AG09309 (cell line): ENCODE data around the gene TRPV2.

Experiments used
- DNase-seq: peaks from one replicate; pipeline ENCODE4 v3.0.0-alpha.2; 2010; ENCODE audit warnings: low read depth
- H3K4me3 ChIP-seq: 2 replicates; pipeline ENCODE4 v1.5.1; 2011; ENCODE audit warnings: mild to moderate bottlenecking, low read depth, low read length, moderate library complexity; ENCODE audit not compliant: control insufficient read depth
- TF ChIP-seq, protein P1 (sequence below): IDR thresholded peaks from 2 replicates; pipeline ENCODE4 v1.5.1; 2011; ENCODE audit warnings: mild to moderate bottlenecking, low read depth, low read length, inconsistent platforms; ENCODE audit not compliant: insufficient read depth, control insufficient read depth; ENCODE audit errors: missing control alignments

TRPV2 gene

DNA sequence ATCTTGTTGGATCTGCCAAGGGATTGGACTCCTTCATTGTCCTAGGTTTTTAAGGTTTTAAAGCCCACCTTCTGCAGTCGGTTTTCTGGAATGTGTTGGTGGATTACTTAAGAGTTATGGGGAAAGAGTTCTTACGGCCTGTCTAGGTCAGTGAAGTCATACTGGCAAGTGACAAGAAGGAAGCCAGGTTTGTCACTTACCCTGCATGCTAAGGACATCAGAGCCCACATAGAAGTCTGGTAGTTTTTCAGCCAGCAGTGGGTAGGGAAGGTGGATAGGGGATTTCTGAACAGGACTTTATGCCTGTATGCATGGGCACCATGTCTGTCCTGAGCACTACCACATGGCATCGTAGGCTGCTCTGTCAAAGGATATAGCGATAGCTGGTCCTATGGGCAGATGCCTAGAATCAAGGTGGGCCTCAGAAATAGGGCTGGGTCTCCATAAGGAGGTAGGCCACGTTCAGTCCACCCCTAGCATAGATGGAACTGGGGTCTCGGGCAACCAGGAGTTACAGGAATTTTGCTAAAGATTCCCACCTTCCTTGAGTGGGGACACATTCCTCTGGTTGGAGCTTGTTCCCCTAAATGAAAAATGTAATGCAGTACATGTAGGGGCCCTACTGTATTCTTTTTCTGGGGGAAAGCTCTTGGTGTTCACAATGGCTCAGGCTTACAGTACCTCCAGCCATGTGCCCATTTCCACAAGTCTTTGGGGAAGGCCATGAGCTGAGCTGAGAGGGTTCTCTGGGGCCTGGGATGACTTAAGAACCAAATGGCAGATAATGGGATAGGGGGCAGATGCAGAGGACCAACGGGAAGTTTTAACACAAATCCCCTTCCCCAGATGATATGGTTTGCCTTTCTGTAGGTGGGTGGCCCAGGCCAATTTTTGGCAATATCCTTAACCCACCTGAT, 27.5 kb downstream of the TRPV2 start:
- H3K4me3 ChIP-seq: no peak overlapping the region
- DNase-seq: no peak
- TF ChIP-seq, protein P1, sequence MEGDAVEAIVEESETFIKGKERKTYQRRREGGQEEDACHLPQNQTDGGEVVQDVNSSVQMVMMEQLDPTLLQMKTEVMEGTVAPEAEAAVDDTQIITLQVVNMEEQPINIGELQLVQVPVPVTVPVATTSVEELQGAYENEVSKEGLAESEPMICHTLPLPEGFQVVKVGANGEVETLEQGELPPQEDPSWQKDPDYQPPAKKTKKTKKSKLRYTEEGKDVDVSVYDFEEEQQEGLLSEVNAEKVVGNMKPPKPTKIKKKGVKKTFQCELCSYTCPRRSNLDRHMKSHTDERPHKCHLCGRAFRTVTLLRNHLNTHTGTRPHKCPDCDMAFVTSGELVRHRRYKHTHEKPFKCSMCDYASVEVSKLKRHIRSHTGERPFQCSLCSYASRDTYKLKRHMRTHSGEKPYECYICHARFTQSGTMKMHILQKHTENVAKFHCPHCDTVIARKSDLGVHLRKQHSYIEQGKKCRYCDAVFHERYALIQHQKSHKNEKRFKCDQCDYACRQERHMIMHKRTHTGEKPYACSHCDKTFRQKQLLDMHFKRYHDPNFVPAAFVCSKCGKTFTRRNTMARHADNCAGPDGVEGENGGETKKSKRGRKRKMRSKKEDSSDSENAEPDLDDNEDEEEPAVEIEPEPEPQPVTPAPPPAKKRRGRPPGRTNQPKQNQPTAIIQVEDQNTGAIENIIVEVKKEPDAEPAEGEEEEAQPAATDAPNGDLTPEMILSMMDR: no peak

GRCh38 chr17:16443511-16444257, 28.3 kb downstream of the TRPV2 start:
- TF ChIP-seq, protein P1: no peak
- no peak for DNase-seq
- no peak overlapping the region for H3K4me3 ChIP-seq

GRCh38 chr17:16444258-16444886, 29.0 kb downstream of the TRPV2 start:
- TF ChIP-seq, protein P1: no peak
- no peak overlapping the region for H3K4me3 ChIP-seq
- no peak for DNase-seq

DNA sequence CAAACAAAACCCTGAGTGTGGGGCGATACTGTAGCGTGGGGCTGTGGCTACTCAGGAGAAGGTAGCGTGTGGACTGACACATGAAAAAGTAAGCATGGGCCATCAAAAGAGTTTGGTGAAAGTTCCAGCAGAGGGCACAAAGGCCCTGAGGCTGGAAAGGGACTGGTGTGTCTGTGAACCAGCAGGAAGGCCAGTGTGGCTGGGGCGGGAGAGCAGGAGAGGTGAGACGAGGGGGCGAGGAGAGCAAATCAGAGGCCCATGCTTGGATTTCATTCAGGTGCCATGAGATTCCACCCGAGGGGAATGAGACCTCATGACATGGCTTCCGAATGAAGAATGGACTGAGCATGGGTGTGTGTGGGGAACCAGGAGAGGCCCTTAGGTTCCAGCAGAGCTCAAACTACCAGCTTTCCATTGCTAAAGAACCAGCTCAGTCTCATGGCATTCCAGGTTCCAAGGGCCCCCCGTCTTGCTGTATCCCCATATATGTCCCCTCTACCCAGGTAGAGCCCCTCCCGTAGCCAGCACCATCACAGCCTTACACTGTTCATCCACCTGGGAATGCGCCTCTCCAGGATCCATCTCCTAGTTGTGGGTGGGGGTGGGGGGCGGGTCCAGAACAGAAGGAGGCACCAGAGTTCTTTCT, 31.1 kb downstream of the TRPV2 start:
- H3K4me3 ChIP-seq: no peak overlapping the region
- TF ChIP-seq, protein P1: no peak
- no peak for DNase-seq

DNA sequence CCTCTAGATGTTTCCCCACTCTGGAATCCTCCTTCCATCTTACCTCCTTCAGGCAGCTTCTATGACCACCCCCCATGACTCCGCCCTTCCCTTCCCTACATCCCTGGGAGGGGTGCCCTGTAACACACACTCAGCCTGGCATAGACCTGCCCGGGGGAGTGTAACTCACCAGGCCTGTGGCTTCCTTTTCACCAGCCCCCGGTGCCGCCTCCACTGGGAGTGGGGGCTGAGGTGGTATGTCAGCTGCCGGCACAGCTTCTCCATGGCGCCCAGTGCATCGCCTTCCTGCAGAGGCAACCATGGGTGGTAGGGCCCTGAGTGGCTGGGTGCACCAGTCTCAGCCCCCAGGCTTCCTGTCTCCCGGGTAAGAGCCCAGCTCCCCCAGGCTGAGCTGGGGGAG, 32.3 kb downstream of the TRPV2 start:
- DNase-seq: no peak
- TF ChIP-seq, protein P1: no peak
- no peak overlapping the region for H3K4me3 ChIP-seq

GRCh38 chr17:16448490-16448889, 33.1 kb downstream of the TRPV2 start:
- H3K4me3 ChIP-seq: no peak overlapping the region
- TF ChIP-seq, protein P1: no peak
- DNase-seq: no peak
